NCI-H1694 treated with DMSO at 0.1 percent for 48 hours (cell line): ENCODE measurements around the gene CRY1.
A peak's percentile ranks its signal among the peaks of the same experiment; 100 is the strongest.
"Not testable (repeated sequence)": the region's sequence is repeated elsewhere in the genome, so short reads cannot be mapped to it uniquely, and the experiment has no call there.

Experiments used
- DNase-seq: peaks from one replicate; lab custom pipeline; 2025; lab: John Stamatoyannopoulos, UW

The CRY1 gene

DNA sequence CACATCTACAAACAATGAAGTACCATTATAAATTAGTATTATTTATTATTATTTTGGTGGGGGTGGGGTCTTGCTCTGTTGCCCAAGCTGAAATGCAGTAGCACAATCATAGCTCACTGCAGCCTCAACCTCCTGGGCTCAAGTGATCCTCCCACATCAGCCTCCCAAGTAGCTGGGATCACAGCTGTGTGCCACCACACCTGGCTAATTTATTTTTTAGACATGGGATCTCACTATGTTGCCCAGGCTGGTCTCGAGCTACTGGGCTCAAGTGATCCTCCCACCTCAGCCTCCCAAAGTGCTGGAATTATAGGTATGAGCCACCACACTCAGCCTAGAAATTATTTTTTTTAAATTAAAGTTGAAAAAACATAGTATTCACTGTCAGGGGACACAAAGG, 15.0 kb upstream of the CRY1 start:
- not testable (repeated sequence) for DNase-seq

DNA sequence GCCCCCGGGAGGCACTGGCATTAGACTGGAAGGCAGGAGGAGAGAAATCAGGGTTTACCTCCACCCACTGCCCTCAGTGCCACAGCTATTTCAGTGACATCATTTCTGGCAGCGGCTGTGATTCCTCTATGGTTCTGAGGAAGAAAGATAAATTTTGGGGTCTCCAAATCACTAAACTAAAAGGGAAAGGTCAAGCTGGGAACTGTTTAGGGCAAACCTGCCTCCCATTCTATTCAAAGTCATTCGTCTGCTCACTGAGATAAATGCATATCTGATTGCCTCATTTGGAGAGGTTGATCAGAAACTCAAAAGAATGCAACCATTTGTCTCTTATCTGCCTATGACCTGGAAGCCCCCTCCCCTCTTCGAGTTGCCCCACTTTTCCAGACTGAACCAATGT, 14.0 kb upstream of the CRY1 start:
- DNase-seq: no peak

DNA sequence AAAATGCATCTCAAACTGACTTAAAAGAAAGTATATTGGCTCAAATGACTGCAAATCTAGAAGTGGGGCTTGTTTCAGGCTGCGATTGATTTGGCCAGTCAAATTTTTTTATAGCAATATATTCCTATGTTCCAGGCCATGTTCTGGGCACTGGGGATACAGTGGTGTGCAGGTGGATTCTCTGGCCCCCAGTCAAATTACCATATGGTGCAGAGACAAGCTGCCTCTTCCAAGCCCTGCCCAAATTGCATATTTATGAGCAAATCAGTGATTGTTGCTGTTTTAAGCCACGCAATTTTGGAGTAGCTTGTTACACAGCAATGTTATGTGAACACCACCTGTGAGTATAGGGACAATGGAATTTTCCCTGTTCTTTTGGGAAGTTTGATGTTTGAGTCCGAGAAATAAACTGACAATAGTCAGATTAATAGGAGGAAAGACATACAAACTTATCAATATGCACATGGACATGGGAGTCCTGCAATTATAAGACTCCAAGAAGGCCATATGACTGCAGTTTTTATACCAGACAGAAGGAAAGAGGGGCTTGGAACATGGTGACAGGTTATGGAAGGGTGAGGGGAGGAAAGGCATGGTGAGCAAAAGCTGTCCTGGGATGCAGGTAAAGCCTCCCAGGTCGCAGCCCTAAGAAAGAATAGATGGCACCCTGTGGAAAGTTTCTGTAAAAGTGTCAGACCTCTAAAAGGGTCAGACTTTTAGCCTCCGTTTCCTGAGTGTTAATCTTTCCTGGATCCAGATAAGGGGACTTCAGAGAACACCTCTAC, 13.1 kb upstream of the CRY1 start:
- DNase-seq: no peak

DNA sequence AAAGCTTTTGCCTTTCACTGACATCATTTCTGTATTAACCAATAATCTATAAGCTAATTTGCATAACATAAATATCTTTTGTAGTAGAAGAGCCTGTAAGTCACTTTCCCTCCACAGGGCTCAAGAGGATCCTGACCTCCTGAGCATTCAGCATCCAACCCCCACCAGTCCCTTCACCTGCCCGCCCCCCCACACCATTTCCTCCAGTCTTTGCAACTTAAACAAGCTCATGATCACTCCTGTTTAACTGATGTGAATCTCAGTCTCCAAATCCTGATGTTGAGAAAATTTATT, 12.0 kb upstream of the CRY1 start:
- DNase-seq: no peak

DNA sequence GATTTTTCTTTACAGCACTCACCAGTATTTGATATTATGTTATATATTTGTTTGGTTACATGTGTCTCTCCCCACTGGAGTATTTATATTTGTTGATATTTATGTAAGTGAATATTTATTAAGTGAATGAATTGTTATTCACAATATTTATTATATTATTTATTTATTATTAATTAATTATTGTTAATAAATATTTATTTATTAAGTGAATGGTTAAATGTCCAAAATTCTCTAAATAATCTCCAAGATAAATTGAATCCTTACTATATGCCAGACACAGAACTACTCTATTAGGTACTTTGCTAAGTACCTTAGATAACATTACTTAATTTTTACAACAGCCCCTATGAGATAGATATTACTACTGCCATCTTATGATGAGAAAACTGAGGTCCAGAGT, 10.2 kb upstream of the CRY1 start:
- no peak for DNase-seq

DNA sequence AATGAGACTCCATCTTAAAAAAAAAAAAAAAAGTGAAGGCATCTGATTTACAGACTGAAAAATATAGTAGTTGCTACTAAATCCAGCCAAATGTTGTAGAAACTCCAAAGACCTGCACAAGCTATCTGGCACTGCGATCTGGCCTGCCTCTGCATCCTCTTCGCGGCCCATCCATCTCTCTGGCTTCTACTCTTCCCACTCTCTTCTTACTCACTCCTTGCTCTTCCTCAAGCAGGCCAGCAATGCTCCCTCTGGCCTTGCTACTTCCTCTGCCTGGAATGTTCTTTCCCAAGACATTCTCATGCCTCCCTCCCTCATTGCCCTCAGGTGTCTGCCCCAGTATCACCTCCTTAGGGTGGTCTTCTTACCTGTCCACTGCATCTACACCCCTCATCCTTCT, 9.7 kb upstream of the CRY1 start:
- DNase-seq: no peak

DNA sequence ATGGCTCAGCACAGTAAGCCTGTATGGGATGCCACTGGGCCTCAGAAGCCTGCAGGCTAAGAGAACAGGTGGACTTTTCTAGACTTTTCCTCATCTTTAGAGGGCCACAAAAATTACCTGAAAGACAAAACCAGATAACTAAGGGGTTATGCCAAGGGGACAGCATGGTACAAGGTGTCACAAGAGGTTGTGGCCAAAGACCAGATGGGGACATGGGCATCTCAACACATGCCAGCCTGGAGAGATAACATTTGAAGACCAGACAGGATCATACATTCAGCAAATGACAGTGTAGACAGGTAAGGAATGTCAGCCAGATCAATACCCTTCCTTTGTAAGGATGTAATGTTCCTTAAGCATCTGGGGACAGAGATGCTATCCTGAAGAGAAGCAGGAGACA, 8.9 kb upstream of the CRY1 start:
- DNase-seq: no peak

DNA sequence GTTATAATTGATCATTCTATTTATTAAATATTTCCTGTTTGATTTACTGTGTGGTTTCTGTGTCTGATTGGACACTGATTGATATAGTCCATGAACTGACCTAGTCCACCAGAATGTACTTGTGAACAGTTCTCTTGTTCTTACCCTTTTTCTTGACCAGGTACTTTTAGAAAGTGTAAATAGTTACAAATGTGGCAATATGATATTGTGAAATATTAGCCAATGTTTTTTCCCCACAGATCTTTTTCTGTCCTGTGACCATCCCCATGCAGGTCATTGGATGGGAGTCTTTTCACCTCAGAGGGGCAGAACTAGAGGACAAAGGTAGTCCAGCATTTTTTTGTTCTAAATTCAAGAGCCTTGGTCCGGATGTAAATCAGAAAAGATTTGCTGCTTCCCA, 8.3 kb upstream of the CRY1 start:
- DNase-seq: no peak

DNA sequence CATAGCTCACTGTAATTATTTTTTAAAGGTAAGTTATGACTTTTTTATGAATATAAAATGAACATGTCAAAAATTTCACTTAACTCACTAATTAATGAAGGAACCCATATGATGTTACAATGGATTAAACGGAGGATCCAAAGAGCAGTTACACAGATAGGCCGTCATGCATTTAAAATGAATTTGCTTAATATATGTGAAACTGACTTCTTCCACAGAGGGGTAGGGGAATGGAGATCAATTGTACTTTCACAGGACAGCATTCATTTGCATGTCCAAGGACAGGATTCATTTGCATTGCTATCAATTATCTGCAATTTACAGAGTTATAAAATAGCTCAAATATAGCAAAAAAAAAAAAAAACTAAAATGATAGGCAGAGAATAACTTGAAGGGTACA, 6.6 kb upstream of the CRY1 start:
- no peak for DNase-seq

DNA sequence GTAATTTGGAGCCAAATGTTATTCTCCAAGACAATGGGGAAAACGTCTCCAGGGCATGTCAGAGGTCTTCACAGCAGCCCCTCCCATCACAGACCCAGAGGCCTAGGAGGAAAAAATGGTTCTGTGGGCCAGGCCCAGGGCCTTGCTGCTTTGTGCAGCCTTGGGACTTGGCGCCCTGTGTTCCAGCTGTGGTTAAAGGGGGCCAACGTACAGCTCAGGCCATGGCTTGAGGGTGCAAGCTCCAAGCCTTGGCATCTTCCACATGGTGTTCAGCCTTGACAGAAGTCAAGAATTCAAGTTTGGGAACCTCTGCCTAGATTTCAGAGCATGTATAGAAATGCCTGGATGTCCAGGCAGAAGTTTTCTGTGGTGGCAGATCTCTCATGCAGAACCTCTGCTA, 3.2 kb upstream of the CRY1 start:
- DNase-seq: no peak

DNA sequence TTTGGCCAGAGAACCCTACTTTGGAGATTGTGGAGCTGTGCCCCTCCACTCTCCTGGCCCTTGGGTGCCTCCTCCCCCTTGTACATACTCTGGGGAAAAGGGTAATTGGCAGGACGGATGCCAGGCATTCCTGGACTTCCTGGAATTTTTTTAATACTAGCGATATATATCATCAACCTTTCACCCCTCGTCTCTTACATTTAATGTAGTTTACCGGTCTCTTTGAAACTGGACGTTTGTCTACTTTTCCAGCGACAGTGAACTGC, 767 bp upstream of the CRY1 start:
- no peak for DNase-seq

DNA sequence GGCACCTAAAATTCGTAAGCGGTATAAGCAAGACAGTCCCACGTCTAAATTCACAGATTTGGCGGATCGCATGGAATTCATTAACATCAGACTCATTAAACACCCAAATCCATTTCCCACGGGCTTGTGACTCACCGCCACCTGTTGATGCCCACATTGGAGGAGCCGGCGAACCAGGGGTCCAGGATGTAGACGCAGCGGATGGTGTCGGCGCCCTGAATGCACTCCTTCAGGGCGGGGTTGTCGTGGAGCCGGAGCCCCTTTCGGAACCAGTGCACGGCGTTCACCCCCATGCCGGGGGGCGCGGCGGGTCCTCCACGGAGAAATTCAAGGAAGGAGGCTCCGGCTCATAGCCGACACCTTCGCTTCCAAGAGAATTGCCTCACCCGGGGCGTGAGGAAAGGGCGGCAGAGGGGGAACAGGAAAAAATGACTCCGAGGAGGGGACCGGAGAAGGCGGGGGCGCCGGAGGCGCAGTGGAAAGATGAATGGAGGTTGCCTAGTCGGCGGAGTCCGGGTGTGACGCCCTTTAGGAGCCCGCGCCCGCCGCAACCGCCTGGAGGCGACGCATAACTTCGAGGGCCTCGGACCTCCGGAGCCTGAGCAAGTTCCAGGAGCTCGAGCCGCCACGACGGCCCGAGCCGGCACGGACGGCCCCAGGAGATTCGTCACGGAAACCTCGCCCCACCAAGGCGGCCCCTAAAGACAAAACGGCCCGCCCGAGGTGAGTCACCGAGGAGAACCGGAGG, 506 bp downstream of the CRY1 start:
- no peak for DNase-seq

DNA sequence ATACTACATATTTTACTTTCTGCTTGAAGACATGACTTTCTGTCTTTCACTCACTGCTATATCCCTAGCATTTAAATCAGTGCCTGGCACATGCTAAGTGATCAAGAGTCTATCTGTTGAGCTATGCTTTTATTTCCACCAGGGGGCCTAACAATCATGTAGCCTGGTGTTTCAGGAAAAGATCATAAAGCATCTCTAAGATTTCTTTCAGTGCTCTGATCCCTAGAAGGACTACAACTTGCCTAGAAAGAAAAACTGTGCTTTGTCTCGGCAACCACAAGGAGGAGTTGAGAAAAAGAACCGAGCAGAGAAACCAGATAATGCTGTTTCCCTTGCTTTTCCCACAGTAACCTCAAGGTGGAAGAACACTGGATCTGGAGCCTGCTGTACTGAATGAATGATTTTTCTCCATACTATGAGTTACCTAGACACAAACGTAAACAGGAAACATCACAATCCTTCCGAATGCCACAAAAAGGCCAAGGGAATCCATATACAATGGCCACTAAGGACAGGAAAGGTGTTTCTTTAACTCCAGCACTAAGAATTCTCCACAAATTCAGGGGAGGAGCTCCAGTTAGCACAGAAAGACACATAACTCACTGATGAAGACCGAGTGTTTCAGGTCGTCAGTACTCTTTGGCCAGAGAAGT, 1.2 kb downstream of the CRY1 start:
- peak; percentile 71 for DNase-seq

DNA sequence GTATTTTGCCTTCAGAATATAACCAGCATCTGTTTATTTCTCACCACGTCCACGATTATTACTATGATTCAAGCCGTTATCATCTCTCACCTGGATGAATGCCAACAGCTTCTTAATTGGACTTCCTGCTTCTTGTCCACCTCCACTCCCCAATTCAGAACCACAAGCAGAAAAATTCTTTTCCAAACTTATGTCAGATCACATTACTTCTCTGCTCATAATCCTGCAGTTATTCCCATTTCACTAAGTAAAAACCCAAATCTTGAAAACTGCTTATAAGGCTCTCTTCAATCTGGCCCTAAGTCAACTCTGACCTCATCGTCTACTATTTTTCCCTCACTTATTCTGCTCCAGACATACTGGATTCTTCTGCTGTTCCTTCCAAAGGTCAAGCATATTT, 2.0 kb downstream of the CRY1 start:
- no peak for DNase-seq

DNA sequence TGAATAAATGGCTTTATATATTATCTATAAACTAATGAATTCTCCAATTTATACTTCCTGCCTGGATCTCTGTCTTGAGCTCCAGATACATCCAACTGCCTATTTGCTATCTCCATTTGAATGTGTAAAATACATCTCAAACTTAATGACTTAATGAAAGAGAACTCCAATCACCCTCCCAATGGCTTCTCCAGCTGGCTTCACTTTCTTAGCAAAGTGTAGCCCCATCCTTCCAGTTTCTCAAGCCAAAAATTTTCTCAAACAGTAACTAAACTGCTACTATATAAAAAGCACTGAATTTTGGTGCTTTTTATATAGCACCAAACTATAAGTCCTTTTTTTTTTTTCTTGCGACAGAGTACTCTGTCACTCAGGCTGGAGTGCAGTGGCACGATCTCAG, 2.6 kb downstream of the CRY1 start:
- DNase-seq: no peak

DNA sequence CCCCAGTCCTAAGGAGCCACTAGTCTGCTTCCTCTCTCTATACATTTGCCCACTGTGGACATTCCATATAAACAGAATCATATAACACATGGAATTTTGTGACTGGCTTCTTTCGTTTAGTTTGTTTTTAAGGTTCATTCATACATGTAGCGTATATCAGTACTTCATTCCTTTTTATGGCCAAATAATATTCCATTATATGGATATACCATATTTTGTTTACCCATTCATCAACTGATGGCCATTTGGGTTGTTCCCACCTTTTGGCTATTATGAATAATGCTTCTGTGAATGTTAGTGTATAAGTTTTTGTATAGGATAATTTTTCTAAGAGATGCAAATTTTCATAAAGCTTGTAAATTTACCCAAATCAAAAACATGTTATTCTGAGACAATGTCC, 4.4 kb downstream of the CRY1 start:
- DNase-seq: no peak

DNA sequence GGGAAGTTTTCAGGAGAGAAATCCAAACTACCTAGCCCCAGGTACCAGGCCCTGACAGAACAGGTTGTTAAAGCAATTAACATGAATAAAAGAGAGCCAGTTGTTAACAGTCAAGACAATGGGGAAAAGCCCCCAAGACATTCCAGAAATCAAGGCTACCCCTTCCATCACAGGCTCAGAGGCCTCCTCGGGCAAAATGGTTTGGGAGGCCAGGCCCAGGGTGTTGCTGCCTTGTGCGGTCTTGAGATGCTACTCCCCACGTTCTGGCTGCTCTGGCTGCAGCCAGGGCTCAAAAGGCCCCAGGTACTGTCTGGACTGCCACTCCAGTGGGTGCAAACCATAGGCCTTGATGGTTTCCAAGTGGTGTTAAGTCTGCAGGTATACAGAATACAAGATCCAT, 7.0 kb downstream of the CRY1 start:
- no peak for DNase-seq

DNA sequence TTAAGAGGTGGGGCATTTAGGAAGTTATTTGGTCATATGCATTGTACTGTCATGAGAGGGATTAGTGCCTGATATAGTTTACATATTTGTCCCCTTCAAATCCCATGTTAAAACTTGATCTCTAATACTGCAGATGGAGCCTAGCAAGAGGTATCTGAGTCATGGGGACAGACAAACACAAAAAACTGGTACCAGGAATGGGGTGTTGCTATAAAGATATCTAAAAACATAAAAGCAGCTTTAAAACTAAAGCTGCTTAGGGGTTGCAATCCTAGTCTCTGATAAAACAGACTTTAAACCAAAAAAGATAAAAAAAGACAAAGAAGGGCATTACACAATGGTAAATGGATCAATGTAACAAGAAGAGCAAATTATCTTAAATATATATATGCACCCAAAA, 11.6 kb downstream of the CRY1 start:
- no peak for DNase-seq

DNA sequence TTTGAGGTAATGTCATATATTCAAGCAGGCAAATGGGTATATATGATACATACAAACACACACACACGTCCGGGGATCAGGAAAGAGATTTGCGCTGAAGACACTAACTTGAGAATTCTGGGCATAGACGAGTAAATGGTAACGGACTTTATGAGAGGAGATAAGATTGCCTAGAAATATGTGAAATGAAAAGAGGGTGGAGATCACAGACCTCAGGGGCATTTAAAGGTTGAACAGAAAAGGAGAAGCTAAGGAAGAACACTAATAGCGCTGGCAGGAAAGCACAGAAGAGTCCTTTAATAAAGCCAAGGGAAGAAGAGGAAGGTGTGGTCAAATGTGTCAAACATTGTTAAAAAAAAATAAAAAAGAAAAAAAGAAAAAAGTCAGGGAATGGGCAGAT, 13.1 kb downstream of the CRY1 start:
- DNase-seq: no peak

DNA sequence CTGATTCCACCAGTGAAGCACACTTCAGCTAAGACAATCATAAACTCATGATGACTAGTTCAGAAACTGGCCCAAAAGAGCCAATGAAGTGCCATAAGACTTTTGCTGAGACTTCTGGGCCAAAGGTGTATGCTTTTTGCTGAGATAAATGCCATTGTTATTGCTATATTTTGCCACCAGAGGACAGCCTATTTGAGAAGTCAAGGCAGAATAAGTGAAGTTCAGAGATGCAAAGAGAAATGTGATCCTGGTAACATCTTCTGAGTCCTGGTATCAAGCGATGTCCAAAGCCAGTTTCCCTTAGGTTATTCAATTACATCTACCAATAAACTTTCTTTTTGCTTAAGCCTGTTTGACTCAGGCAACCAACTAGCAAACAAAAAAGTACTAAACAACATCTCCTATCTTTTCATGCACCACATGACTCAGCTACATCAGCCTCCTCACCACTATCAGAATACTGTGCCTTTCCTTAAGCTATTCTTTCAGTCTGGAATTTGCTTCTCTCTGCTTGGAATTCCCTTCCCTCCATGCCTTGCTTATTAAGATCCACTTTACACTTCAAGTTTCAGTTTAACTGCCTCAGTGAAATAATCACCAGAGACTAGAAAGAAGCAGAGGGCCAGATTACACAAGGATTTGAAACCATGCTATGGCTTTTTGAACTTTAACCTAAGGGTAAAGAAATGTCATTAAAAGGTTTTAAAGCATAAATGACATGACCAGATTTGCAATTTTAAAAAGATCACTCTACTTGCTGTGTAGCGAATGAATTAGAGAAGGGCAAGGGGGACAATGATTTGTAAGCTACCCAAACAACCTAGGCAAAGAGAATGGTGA, 14.0 kb downstream of the CRY1 start:
- no peak for DNase-seq

DNA sequence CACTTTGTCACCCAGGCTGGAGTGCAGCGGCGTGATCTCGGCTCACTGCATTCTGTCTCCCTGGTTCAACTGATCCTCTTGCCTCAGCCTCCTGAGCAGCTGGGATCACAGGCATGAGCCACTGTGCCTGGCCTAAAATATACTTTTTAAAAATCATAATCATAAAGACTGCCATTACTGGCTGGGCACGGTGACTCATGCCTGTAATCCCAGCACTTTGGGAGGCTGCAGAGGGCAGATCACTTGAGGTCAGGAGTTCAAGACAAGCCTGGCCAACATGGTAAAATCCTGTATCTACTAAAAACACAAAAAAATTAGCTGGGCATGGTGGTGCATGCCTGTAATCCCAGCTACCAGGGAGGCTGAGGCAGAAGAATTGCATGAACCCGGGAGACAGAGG, 20.1 kb downstream of the CRY1 start:
- DNase-seq: not testable (repeated sequence)

DNA sequence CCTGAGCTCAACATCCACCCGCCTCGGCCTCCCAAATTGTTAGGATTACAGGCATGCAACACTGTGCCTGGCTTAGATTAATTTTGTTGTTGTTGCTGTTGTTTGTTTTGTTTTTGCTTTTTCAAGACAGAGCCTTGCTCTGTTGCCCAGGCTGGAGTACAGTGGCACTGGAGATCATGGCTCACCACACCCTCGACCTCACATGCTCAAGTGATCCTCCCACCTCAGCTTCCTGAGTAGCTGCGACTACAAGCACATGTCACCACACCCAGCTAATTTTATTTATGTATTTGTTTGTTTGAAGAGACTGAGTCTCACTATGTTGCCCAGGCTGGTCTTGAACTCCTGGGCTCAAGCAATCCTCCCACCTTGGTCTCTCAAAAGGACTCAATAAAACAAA, 26.7 kb downstream of the CRY1 start:
- no peak for DNase-seq

DNA sequence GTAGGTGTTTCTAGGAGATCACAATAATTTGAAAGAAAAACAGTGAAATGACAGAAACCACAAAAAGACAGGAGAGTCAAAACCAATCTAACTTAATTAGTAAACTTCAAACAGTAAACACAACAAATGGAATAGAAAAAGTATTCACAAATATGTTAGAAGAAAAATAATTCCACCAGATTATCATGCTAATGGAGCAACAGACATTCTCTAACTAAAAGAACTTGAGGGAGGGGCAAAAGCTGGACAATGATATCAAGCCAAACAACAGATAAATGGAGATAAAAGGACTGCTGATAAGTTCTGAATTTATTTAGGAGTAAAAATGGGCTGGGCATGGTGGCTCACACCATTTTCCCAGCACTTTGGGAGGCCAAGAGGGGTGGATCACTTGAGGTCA, 28.7 kb downstream of the CRY1 start:
- DNase-seq: no peak
